ENCODE data around the gene RRP8.

The RRP8 gene

GRCh38 chr11:6599449-6599848, 4.0 kb downstream of the RRP8 start:
- DNase-seq: no peak

GRCh38 chr11:6598555-6598954, 4.9 kb downstream of the RRP8 start:
- no peak for DNase-seq

- DNase-seq: no peak
Measured at GRCh38 chr11:6596239-6596877, 7.1 kb downstream of the RRP8 start.

- DNase-seq: no peak
Measured at GRCh38 chr11:6594142-6594768, 9.2 kb downstream of the RRP8 start.

GRCh38 chr11:6588018-6588417, 15.4 kb downstream of the RRP8 start:
- DNase-seq: no peak

- no peak for DNase-seq
Measured at GRCh38 chr11:6587360-6587953, 16.0 kb downstream of the RRP8 start.

- DNase-seq: no peak
Measured at GRCh38 chr11:6586434-6587359, 16.7 kb downstream of the RRP8 start.

GRCh38 chr11:6584528-6584927, 18.9 kb downstream of the RRP8 start:
- no peak for DNase-seq

- DNase-seq: no peak
Measured at GRCh38 chr11:6583584-6583983, 19.8 kb downstream of the RRP8 start.

GRCh38 chr11:6579681-6580080, 23.7 kb downstream of the RRP8 start:
- no peak for DNase-seq

GRCh38 chr11:6578134-6578533, 25.3 kb downstream of the RRP8 start:
- DNase-seq: no peak

- no peak for DNase-seq
Measured at GRCh38 chr11:6576471-6577373, 26.7 kb downstream of the RRP8 start.

- no peak for DNase-seq
Measured at GRCh38 chr11:6574816-6575715, 28.4 kb downstream of the RRP8 start.

GRCh38 chr11:6572215-6572614, 31.2 kb downstream of the RRP8 start:
- DNase-seq: no peak

- no peak for DNase-seq
Measured at GRCh38 chr11:6571434-6572008, 31.9 kb downstream of the RRP8 start.

- DNase-seq: no peak
Measured at GRCh38 chr11:6570691-6571427, 32.6 kb downstream of the RRP8 start.

GRCh38 chr11:6569706-6570105, 33.7 kb downstream of the RRP8 start:
- DNase-seq: no peak

GRCh38 chr11:6568191-6568918, 35.1 kb downstream of the RRP8 start:
- DNase-seq: no peak

GRCh38 chr11:6567371-6567745, 36.1 kb downstream of the RRP8 start:
- no peak for DNase-seq

Measured in activated CD4-positive, alpha-beta T cell treated with anti-CD3 and anti-CD28 coated beads for 1 hour (primary cell).